HepG2 (cell line): ENCODE results near the gene SUSD2. TPM values are rescaled to one million over a fixed set of nuclear protein-coding genes. Genes with fewer than 3 reads are reported as not detected.

Source experiments
- ATAC-seq: fragments of 200-7000 bp; cut with Tn5 transposase; 3 replicates; pipeline ENCODE4 v1.9.1; 2020; ENCODE audit warnings: mild to moderate bottlenecking, moderate library complexity
- BruUV-seq: library from RNA; stranded (reverse); fragments of 400-500 nt; replicated peaks from 2 replicates; lab custom pipeline; 2021; lab: Mats Ljungman, UMichigan
- CTCF ChIA-PET: fragments of 300-600 bp; formaldehyde crosslinking; extraction: SDS; loops from one replicate; lab custom pipeline; 2021; ENCODE audit warnings: low total read pairs, inconsistent platforms, low intra/inter-chr PET ratio; lab: Yijun Ruan, JAX
- POLR2A ChIA-PET: fragments of 350-600 bp; sonication (Branson Sonifier 250); formaldehyde crosslinking; loops from one replicate; lab custom pipeline; 2020; ENCODE audit warnings: antibody characterized with exemption, inconsistent platforms; lab: Yijun Ruan, JAX
- DNase-seq: peaks from one replicate; pipeline ENCODE4 v3.0.0-alpha.2; 2015; ENCODE audit warnings: low spot score
- FAIRE-seq: peaks from 3 replicates; lab custom pipeline; 2011; peaks lifted over from hg19 to GRCh38; lab: Jason Lieb, UNC
- H2AFZ ChIP-seq: one replicate; pipeline ENCODE4 v1.6.1; 2011; ENCODE audit warnings: low read length, inconsistent platforms
- H3K27ac ChIP-seq: fragments of 300-600 bp; 3 replicates; pipeline ENCODE4 v1.8.0; 2011; ENCODE audit warnings: mixed run types, mild to moderate bottlenecking, mixed read lengths, low read length, inconsistent platforms; ENCODE audit not compliant: insufficient read depth; ENCODE audit errors: extremely low read length
- H3K27me3 ChIP-seq, 2 experiments: fragments of 200-600 bp in 1 of 2; 2 replicates in 1 of 2; 3 replicates in 1 of 2; pipeline versions ENCODE4 v1.6.0 to v1.8.0; 2011; ENCODE audit warnings: low read length in 2 of 2, mild to moderate bottlenecking in 2 of 2, moderate library complexity in 2 of 2, inconsistent platforms in 1 of 2; ENCODE audit not compliant: insufficient read depth in 2 of 2, control insufficient read depth in 1 of 2
- H3K36me3 ChIP-seq, 2 experiments: fragments of 200-600 bp in 1 of 2; replicated peaks in 1 of 2; 2 replicates in 1 of 2; 3 replicates in 1 of 2; pipeline versions ENCODE4 v1.5.1 to v1.8.0; 2011; ENCODE audit warnings: low read length in 2 of 2, inconsistent platforms in 1 of 2; ENCODE audit not compliant: insufficient read depth in 2 of 2, control insufficient read depth in 1 of 2
- H3K4me1 ChIP-seq: 2 replicates; pipeline ENCODE4 v1.5.1; 2012; ENCODE audit warnings: low read length, inconsistent platforms; ENCODE audit not compliant: insufficient read depth
- H3K4me2 ChIP-seq: 2 replicates; pipeline ENCODE4 v1.6.0; 2011; ENCODE audit warnings: low read depth, low read length, inconsistent platforms
- H3K4me3 ChIP-seq, 3 experiments: fragments of 200-600 bp in 1 of 3; sonication (generic), shearing (Covaris generic) in 1 of 3; replicated peaks in 1 of 3; 2 replicates each; pipeline ENCODE4 v1.5.1; 2011 to 2016; ENCODE audit warnings: low read length in 3 of 3, inconsistent platforms in 2 of 3, low read depth in 2 of 3, mild to moderate bottlenecking in 2 of 3, control low read depth in 1 of 3, mixed read lengths in 1 of 3; ENCODE audit not compliant: insufficient read depth in 1 of 3
- H3K79me2 ChIP-seq: one replicate; pipeline ENCODE4 v1.6.1; 2011; ENCODE audit warnings: low read length, inconsistent platforms; ENCODE audit not compliant: insufficient read depth
- H3K9ac ChIP-seq: 2 replicates; pipeline ENCODE4 v1.6.0; 2011; ENCODE audit warnings: mild to moderate bottlenecking, low read depth, low read length, inconsistent platforms; ENCODE audit not compliant: insufficient read depth
- H3K9me3 ChIP-seq: 2 replicates; pipeline ENCODE4 v1.5.1; 2012; ENCODE audit warnings: mild to moderate bottlenecking, low read length
- H4K20me1 ChIP-seq: 2 replicates; pipeline ENCODE4 v1.6.0; 2011; ENCODE audit warnings: inconsistent platforms, mild to moderate bottlenecking, low read length, moderate library complexity; ENCODE audit not compliant: insufficient read depth
- ARNT ChIP-seq: fragments of 450-650 bp; IDR thresholded peaks from 2 replicates; pipeline ENCODE4 v1.6.1; 2017
- ERF ChIP-seq: IDR thresholded peaks from 2 replicates; pipeline ENCODE4 v1.6.1; 2018; ENCODE audit warnings: missing biosample characterization, missing genetic modification reagents
- FOXC1 ChIP-seq: sonication (generic); formaldehyde crosslinking; IDR thresholded peaks from 2 replicates; pipeline ENCODE4 v1.8.0; 2022; ENCODE audit warnings: mild to moderate bottlenecking, missing genetic modification reagents, borderline replicate concordance
- MXD4 ChIP-seq: IDR thresholded peaks from 2 replicates; pipeline ENCODE4 v1.6.1; 2016; ENCODE audit warnings: mild to moderate bottlenecking, missing biosample characterization, missing genetic modification reagents
- PRPF4 ChIP-seq: fragments of 200-400 bp; formaldehyde crosslinking; IDR thresholded peaks from 2 replicates; pipeline ENCODE4 v1.6.1; 2016; ENCODE audit warnings: low read length, low read depth; ENCODE audit not compliant: poor library complexity, severe bottlenecking
- SPEN ChIP-seq: sonication (generic); formaldehyde crosslinking; IDR thresholded peaks from 2 replicates; pipeline ENCODE4 v1.5.1; 2020; ENCODE audit warnings: low read depth, mild to moderate bottlenecking, missing genetic modification reagents
- TOPORS ChIP-seq: sonication (generic); formaldehyde crosslinking; IDR thresholded peaks from 2 replicates; pipeline ENCODE4 v1.8.0; 2023; ENCODE audit warnings: mild to moderate bottlenecking, missing genetic modification reagents
- ZNF672 ChIP-seq: sonication (generic); formaldehyde crosslinking; IDR thresholded peaks from 2 replicates; pipeline ENCODE4 v1.8.1; 2022; ENCODE audit warnings: missing genetic modification reagents
- ZNF709 ChIP-seq: sonication (generic); formaldehyde crosslinking; IDR thresholded peaks from 2 replicates; pipeline ENCODE4 v1.5.0; 2020; ENCODE audit warnings: mild to moderate bottlenecking, missing genetic modification reagents
- ZNF724P ChIP-seq: sonication (generic); formaldehyde crosslinking; IDR thresholded peaks from 2 replicates; pipeline ENCODE4 v1.8.0; 2022; ENCODE audit warnings: missing genetic modification reagents, borderline replicate concordance
- ZNF749 ChIP-seq: sonication (generic); formaldehyde crosslinking; IDR thresholded peaks from 2 replicates; pipeline ENCODE4 v1.8.0; 2022; ENCODE audit warnings: mild to moderate bottlenecking, missing genetic modification reagents, moderate library complexity, borderline replicate concordance
- ZSCAN29 ChIP-seq: sonication (generic); formaldehyde crosslinking; conservative IDR thresholded peaks from 2 replicates; pipeline ENCODE4 v1.4.0; 2020; ENCODE audit warnings: mild to moderate bottlenecking, missing genetic modification reagents
- WGBS: methylation state at CpG from one replicate; pipeline ENCODE4 v1.1.6; 2017; ENCODE audit warnings: low lambda C conversion rate; 5-methylcytosine and 5-hydroxymethylcytosine counted together
- in situ Hi-C: cut with HindIII; loops from 2 replicates; pipeline ENCODE4 v1.10.0; 2017; ENCODE audit warnings: low pct_unique_long_range_greater_than_20kb; ENCODE audit not compliant: extremely low pct_ligation_motif_present
- intact Hi-C: fragments of 100-400 bp; cut with micrococcal nuclease; formaldehyde crosslinking; loops from one replicate; pipeline ENCODE4 v1.10.0; 2022; ENCODE audit not compliant: unreplicated experiment
- polyA plus RNA-seq, 8 experiments: library from polyadenylated mRNA; depleted of rRNA in 3 of 8; stranded (reverse) in 7 of 8; unstranded in 1 of 8; fragments of >200 nt; fragmentation: Illumina TruSeq in 4 of 8; extraction: Trizol in 4 of 8; gene quantifications; 2 replicates each; pipeline versions ENCODE4 v1.2.1 to v1.2.3, GENCODE V29; 2011 to 2016; ENCODE audit warnings: low read depth in 4 of 8, missing spikeins in 1 of 8, mixed read lengths in 1 of 8; ENCODE audit not compliant: insufficient read depth in 1 of 8
- total RNA-seq, 5 experiments: library from RNA; depleted of rRNA; stranded (reverse); fragments of >200 nt; fragmentation: Illumina TruSeq; extraction: Trizol; gene quantifications; 2 replicates each; pipeline ENCODE4 v1.2.3, GENCODE V29; 2016; ENCODE audit warnings: low read depth in 1 of 5
- TF ChIP-seq, protein P1 (sequence below): sonication (generic); formaldehyde crosslinking; IDR thresholded peaks from 2 replicates; pipeline ENCODE4 v1.4.0; 2020; ENCODE audit warnings: missing genetic modification reagents

SUSD2 gene
- total and polyA plus RNA-seq, 2 of the 13 experiments (the other 11 are each of a cell fraction or from before 2014, with no cell fraction given) = 2.1 to 11.0 TPM

DNA sequence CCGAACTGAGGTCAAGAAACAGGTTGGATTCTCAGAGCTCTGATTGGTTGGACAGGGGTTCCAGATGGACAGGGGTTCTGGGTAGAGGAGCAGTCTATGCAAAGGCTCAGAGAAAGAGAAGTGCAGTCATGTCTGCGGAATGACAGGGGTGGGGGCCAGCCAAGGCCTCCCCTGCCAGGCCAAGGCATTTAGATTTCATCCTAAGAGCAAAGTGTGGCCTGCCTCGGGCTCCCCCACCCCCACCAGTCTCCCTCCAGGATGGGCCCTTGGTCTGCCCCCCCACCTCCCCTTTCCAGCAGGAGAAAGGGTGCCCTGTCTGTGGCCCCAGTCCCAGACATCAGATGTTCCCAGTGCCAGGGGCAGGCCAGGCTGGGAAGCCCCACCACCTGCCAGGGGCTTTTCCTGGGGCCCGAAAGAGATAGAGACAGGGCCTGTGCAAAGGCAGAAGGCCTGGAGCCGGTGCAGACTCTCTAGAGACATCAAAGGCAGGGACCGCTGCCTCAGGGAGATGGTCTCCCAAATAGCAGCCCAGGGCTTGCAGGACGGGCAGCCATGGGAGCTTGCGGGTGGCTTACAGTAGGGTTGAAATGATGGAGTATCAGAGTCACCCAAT is 9.4 kb downstream of the SUSD2 start:
- DNase-seq = no peak
- POLR2A ChIA-PET = interaction anchor here (1.2 to 1.3 kb wide), 2 partner anchors 10 to 57 kb away, joined by 3 to 6 read pairs; partner anchors contain the start of gene SUSD2
- no peak overlapping the region for H3K9ac ChIP-seq
- no peak for TF ChIP-seq TOPORS (CRISPR knock-in tag)
- no peak for TF ChIP-seq FOXC1 (CRISPR knock-in tag)
- no peak for TF ChIP-seq ZNF709
- TF ChIP-seq MXD4 (CRISPR knock-in tag) = no peak
- no peak for TF ChIP-seq ZNF724P (CRISPR knock-in tag)
- TF ChIP-seq, protein P1, sequence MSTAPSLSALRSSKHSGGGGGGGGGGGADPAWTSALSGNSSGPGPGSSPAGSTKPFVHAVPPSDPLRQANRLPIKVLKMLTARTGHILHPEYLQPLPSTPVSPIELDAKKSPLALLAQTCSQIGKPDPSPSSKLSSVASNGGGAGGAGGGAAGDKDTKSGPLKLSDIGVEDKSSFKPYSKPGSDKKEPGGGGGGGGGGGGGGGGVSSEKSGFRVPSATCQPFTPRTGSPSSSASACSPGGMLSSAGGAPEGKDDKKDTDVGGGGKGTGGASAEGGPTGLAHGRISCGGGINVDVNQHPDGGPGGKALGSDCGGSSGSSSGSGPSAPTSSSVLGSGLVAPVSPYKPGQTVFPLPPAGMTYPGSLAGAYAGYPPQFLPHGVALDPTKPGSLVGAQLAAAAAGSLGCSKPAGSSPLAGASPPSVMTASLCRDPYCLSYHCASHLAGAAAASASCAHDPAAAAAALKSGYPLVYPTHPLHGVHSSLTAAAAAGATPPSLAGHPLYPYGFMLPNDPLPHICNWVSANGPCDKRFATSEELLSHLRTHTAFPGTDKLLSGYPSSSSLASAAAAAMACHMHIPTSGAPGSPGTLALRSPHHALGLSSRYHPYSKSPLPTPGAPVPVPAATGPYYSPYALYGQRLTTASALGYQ (CRISPR knock-in tag) = no peak
- TF ChIP-seq ERF (CRISPR knock-in tag) = no peak
- no peak for TF ChIP-seq SPEN (CRISPR knock-in tag)
- TF ChIP-seq ZNF749 (CRISPR knock-in tag) = no peak
- no peak for TF ChIP-seq ZSCAN29 (CRISPR knock-in tag)
- TF ChIP-seq ZNF672 (CRISPR knock-in tag) = no peak
- no peak for TF ChIP-seq ARNT
- TF ChIP-seq PRPF4 = no peak
- TF ChIP-seq, all 625 proteins: peak for 0
- intact Hi-C loops = no loop called here
- no peaks in the 10 kb centered on the region for H3K36me3 ChIP-seq
- H3K79me2 ChIP-seq = no peaks in the 10 kb centered on the region
- no peak overlapping the region for H3K27ac ChIP-seq
- WGBS = 46% methylated on average over 2 of the region's 8 CpGs
- peak overlapping the region; percentile 64; the same call in 1 of the 2 replicates for H3K4me2 ChIP-seq
- in situ Hi-C loops = no loop called here
- H3K4me1 ChIP-seq = peaks cover 31% of the 10 kb centered on the region
- ATAC-seq (no peak), FAIRE-seq (no peak)
- no peak overlapping the region for H3K4me3 ChIP-seq
- CTCF ChIA-PET = interaction anchor here (1.7 to 3.5 kb wide), 3 partner anchors 40 to 69 kb away, joined by 9 to 61 read pairs (median 33); no protein-coding TSS in a partner anchor
- H3K27me3 ChIP-seq = no peaks in the 10 kb centered on the region
- no TSS peak for BruUV-seq
- H3K9me3 ChIP-seq = no peaks in the 10 kb centered on the region
- no peaks in the 10 kb centered on the region for H4K20me1 ChIP-seq
- H2AFZ ChIP-seq = no peak overlapping the region
